Mammary epithelial cell (primary cell): Measurements from ENCODE around the gene RUSC1.

Experiments used
- CTCF ChIP-seq, 2 donors: IDR thresholded peaks in 1 of 2; conservative IDR thresholded peaks in 1 of 2; 2 replicates each; pipeline ENCODE4 v1.5.1; 2011 to 2012; ENCODE audit warnings: inconsistent platforms in 2 of 2, low read length in 2 of 2, mild to moderate bottlenecking in 2 of 2, control low read depth in 1 of 2, low read depth in 1 of 2; ENCODE audit not compliant: insufficient read depth in 1 of 2; ENCODE audit errors: extremely low read depth in 1 of 2
- EZH2 ChIP-seq: IDR thresholded peaks from 2 replicates; pipeline ENCODE4 v1.6.1; 2012; ENCODE audit warnings: low read length, inconsistent platforms, borderline replicate concordance

DNA sequence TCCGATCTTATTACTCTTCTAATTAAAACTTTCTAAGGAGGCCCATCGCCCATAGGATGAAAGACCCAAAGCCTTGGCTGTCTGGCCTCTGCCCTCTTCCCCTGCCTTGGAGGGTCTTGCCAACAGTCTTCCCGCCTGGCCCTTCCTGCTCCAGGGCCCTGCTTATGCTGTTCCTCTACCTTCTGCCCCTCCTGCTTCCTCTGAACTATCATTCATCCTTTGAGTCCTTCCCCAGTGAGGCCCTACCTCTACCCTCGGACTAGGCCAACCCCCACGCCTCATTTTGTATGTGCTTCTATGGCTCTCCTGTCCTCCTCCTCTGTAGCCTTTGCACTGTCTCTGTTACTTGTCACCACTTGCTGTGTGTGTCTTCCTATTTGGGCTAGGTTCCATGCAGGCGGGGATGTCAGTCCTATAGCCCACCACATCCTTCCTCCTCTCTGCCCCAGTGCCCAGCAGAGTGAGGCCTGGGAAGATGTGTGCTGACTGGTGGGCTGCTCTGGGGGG, 5.4 kb downstream of the RUSC1 start:
- TF ChIP-seq CTCF (conservative IDR thresholded peaks at IDR 0.05 in 1 of 2, IDR thresholded peaks at IDR 0.05 in 1 of 2; ENCODE audit: extremely low read depth in 1 of 2, insufficient read depth in 1 of 2, low read depth in 1 of 2, low read length in 2 of 2), result no peak
- no peak for TF ChIP-seq EZH2
